GM21381 (cell line): ENCODE results near the gene JDP2.

Source experiments
- ATAC-seq: cut with Tn5 transposase; IDR thresholded peaks from one replicate; pipeline ENCODE4 v1.9.1; 2021; ENCODE audit warnings: mild to moderate bottlenecking, moderate library complexity; ENCODE audit not compliant: unreplicated experiment

Gene JDP2

DNA sequence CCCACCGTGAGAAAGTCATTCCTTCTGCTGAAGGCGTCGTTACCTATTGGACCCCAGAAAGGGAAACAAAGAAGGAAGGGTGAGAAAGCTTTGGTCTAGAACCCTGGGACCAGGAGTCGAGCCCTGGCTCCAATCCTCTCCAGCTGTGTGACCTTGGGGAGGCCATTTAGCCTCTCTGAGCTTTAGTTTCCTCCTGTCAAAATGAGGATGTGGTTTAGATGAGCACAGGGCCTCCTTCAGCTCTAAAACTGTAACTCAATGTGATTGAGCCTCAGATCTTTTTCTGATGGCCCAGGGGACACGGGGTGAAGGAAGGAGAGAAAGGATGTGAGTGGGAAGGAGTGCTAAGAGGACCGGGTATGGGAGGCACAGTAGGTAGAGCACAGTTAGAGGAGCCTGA is 7.7 kb downstream of the JDP2 start:
- ATAC-seq, result no peak

DNA sequence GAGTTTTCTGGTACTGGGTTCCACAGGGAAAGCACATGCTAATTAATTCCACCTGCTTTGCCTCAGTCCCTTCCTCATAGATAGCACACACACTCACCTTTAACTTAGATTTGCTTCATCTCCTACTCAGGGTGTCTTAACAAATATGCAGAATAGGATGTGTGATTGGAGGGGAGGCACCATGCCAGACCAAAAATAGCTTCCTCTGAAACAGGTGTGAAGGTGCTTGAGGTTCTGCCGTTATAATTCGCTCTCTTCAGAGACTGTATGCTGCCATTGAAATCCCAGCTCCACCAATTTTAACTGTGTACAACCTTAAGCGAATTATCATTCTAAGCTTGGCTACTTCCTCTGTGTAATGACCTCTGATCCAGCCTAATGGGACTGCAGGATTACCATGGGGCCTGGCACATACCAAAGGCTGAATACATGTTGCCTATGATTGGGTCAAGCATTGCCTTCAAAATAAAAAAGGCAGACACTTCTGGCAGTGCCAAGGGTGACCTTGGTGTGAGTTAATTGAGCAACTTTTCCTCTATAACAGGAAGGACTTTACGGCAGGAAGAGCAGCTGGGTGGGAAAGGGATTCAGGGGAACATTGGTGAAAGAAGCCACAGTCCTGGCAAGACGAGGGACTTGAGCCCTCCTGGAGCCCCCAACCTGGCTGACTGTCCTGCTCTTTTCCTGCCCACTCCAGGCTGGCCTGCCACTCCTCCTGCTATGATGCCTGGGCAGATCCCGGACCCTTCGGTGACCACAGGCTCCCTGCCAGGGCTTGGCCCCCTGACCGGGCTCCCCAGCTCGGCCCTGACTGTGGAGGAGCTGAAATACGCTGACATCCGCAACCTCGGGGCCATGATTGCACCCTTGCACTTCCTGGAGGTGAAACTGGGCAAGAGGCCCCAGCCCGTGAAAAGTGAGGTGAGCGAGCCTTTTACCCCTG is 9.7 kb downstream of the JDP2 start:
- ATAC-seq, result no peak

DNA sequence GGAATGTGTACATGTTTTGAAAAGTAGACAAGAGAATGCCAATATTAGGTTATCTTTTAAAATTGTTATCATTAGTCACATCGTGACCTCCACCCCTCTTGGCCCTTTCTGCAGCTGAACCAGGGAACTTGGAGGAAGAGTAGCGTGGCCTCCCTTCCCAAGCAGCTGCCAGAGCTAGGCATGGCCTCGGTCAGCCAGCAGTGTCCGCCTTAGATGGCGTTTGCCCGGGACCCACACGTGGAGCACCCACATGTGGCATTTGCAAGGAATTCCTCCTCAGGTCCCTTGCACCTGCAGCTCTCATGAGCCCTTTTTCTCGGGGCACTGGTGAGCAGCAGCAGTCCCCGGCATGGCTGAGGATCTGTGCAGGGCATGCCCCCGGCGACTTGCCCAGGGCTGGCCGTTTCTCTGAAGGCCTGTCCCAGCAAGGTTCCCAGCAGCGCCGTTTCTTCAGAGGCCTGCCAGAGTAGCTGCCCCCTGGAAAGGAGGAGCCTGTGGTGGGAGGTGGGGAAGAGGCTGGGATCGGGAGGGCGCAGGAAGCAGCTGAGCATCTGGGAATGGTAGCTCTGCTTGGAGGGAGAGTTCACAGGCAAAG is 10.8 kb downstream of the JDP2 start:
- no peak for ATAC-seq

DNA sequence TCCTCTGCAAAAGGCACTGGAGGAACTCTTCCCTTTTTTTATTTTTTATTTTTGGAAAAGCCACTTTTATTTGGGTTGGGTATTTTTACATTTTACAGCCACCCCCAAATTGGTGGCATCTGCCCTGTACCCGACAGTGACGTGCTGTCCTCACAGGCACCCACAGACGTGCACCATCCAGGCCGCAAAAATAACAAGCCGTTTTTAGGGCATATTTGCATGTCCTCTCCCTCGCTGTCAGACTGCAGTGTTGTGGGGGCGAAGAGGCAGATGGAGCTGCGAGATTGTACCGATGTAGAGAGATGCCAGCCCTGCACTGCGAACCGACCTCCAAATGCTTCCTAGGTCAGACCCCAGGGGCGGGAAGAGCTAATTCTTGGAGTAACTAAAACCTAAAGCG is 12.2 kb downstream of the JDP2 start:
- ATAC-seq, result no peak

DNA sequence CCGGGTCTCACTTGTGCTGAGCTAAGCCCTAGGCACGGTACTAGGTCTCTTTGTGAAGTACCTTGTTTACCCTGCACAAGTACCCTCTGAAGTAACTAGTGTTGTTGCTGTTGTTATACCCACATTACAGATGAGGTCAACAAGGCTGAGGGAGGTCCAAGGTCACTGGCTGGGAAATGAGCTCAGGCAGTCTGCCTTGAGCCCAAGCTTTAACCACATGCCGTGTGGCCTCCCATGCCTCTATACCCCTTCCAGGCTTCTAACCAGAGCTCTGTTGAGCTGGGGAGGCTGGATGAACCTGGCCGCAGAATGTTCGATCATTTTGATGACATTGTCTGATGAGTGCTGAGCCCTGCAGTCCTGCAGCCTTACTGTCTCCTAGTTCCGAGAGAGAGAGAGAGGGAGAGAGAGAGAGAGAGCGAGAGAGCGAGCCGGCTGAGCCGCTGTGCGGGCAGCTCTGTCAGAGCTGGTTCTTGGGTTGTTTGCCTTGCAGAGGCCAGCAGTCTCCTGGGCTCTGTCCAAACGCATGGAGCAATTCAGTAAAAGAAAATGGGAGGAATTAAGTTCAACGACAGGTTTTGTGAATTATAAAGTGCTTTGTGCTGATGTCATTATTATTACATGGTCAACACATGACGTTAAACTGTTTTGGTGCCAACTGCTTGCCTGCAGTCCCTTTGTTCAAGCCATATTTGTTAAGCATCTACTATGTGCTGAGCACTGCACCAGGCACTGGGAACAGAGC is 13.1 kb downstream of the JDP2 start:
- ATAC-seq, result no peak

DNA sequence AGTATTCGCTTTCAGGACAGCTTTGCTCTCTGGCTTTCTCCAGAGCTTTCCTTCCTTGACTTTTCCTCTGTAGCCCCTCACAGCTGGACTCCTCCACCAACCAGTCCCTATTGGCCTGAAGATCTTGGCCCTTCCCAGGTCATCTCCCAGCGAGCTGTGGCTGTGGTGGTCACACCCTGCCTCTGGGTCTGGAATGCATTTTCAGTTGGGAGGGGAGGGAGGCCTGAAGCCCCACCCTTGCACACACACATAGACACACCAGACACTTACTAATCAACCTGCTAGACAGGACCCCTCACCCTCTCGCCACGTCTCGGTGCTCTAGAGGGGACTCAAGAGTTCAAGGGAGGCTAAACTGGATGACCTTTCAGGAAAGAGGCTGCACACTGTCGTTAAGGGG is 13.9 kb downstream of the JDP2 start:
- no peak for ATAC-seq

DNA sequence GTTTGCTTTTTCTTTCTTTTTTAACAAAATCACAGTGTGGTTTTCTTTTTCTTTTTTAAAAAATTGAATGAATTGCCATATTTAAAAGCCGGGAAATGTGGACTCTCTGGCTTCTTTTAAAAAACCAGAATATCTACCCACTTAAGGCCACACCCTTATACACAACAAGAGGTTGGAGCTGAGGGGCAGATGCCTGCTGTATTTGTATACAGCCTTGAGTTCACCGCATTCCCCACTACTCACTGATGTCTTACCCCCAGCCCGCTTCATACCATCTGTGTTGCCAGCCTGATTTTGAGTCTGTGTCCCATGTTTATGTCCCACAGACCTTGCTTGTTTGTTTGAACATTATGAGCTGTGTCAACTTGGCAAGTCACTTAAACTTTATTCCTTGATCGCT is 14.3 kb downstream of the JDP2 start:
- no peak for ATAC-seq

DNA sequence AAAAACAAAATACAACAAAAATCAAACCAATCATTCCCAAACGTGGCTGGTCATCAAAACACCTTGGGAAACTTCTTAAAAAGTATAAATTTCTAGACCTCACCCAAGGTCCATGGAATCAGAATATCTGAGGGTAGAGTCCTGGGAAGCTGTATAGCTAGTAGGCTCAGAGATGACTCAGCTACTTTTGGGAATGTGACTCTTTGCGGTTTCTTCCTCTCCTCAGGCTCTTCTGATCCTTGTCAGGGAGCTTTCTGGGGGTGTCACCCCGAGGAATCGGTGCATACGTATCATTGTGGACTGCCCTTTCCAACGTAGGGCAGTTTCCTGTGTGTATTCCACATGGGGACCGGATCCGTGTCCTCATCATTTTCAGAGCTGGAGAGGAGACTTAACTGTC is 14.8 kb downstream of the JDP2 start:
- ATAC-seq, result no peak

DNA sequence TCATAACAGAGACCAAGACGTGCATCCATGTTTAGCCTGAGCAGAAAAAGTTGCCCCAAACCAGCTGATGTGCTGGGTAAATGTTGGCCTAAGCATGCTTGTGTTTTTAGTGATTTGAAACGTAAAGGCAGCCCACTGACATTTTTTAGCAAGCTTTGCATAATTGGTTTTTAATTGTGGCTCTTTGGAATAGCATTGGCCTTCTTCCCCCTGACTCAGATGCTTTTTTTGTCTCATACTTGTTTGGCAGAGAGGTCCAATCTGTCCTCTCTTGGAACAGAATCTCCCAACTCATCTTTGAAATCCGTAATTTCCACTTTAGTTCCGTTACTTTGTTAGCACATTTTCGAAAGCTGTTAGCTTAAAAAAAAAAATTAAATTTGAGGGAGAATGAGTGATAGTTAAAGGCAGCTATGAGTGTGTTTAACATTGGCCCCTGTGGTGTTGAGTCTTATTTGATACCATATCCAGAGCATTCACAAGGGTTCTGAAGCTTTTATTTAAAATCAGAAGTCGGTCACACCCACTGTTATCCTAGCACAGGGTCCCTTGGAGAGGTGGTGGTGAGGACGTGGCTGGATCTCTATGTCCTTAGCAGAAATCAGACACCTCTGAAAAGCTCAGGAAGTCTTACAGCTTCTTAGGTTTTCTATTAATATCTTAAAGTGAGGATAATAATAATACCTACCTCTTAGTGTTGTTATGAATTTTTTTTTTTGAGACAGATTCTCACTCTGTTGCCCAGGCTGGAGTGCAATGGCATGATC is 15.6 kb downstream of the JDP2 start:
- no peak for ATAC-seq

DNA sequence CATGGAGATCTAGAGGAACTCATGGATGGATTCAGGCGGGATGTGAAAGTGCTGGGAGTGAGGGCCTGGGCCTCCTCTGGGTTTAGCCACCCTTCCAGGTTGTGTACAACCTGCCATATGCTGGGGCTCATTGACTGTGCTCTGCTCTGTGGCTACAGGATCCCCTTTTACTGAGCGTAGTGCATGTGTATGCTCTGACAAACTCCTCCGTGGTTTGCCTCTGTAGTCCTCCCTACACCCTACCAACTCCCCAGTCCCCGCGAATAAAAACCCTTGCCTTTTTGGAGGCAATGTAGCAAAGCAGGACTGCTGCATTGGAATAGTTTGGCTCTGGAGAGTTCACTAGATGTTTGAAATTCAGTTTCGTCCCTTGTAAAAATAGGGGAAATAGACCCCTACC is 17.4 kb downstream of the JDP2 start:
- no peak for ATAC-seq

DNA sequence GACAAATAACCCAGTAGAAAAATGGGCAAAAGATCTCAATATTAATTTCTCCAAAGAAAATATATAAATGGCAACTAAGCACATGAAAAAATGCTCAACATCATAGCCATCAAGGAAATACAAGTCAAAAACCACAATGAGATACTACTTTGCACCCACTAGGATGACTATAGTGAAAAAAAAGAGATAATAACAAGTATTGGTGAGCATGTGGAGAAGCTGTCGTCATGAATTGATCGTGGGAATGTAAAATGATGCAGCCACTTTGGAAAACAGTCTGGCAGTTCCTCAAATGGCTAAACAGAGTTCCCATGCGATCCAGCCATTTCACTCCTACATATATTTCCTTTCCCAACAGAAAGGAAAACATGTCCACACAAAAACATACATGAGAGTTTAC is 18.1 kb downstream of the JDP2 start:
- ATAC-seq, result no peak

DNA sequence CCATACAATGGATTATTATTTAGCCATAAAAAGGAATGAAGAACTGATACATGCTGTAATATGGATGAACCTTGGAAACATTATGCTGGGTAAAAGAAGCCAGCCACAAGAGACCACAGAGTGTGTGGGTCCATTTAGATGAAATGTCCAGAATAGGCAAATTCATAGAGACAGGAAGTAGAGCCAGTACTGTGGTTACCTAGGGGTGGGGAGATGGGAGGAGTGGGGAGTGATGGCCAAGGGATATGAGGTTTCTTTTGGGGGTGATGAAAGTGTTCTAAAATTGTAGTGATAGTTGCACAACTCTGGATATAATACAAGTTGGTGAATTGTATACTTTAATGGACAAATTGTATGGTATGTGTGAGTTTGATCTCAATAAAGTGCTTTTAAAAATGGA is 18.6 kb downstream of the JDP2 start:
- no peak for ATAC-seq

DNA sequence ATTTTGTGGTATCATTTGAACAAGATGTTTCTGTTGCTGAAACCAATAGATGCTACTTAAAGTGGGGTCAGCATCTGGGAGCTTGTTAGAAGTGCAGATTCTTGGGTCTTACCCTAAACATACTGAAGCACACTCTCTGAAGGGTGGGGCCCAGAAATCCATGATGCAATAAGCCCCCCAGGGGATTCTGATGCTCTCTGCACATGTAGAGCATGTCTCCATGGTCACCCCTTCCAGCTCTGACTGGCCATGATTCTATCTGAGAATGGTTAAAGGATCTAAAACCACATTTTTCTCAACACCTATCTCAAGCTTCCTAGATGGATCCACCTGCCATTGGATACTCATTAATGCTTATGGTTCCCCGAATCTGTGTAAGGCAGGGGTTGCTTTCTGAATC is 20.4 kb downstream of the JDP2 start:
- no peak for ATAC-seq

DNA sequence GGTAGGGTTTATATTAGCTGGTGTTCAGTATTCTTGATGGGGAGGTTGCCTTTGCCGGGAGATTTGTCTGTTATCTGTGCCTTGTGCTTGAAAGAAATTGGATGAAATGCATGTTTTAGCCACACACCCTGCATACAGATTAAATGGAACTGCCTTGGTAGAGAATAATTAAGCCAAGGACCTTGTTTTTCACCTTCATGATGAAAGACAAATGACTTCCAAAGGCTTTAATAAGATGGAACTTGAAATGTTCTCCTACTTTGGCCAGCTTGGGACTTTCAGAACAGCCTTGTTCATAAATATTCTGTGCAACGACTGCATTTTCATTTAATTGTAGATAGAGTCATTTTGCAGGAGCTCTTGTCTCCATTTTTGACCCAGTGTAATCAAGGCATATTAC is 21.2 kb downstream of the JDP2 start:
- ATAC-seq, result no peak

DNA sequence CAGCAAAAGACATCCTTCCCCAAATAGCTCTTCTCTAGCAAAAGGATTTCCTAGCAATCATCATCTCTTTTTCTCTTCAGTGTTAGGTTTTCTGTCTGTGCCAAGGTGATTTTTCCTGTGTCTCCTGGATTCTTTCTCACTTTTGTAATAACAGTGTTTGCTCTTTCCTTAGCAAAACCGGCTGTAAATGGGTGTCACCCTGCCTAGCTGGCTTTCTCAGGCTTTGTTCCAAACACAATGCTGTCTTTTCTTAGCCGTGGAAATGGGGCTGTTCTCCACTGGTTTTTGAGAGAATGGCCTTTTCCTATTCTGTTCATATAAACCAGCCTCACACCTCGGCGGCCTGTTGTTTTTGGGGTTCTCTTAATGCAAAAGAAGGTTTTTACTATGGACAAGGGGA is 21.9 kb downstream of the JDP2 start:
- no peak for ATAC-seq

DNA sequence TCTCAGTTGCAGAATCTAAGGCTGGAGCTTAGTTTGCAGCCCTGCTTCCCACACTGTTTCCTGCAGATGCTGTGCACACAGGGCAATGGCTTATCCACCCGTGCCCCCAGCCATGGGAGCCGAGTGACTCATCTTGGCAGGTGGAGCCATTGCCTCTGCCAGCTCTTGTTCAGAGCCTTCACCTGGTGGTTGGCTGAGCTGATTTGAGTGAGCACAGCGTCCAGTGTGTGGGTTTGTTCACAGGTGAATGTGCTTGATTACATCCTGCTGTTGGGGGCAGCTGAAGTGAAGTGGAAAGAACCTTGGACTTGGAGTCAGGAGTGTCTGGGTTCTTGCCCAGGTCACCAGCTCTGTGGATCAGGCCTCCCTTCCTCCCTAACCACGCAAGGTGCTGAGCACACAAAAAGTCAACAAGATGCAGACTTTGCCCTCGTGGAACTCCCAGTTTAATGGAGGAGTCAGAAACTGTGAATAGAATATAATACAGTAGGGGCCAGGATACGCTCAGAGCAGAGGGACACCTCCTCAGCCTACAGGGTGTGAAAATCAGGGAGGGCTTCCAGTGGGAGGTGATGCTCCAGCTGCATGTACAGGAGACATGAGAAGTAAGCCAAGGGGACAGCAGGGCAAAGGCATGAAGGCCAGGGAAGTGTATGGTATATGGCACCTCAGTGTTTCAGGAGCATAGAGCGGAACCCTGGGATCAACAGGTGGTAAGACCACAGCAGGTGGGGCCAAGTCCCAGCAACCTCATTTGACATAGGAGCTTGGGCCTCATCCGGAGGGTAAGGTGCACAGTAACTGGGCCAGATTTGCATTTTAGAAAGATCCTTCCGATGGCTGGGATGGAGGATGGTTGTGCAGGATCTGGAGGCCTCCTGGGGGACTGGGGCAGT is 22.8 kb downstream of the JDP2 start:
- ATAC-seq, result no peak

DNA sequence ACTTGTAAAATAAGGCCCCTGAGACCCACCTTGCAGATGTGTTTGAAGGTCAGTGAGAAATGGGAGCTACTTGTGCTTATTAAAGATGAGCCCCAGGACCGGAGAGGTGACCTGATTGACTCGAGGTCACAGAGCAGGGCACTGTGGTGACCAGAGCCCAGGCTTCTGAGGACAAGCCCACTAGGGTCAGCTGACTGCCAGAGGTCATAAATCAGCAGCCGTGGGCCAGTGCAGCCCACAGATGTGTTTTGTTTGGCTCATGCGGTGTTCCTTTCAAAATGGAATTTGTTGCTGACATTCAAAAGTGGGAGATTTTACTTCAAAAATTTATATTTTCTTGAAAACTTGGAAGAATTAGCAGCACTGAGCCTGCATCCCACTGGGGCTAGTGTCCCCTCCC is 24.5 kb downstream of the JDP2 start:
- no peak for ATAC-seq

DNA sequence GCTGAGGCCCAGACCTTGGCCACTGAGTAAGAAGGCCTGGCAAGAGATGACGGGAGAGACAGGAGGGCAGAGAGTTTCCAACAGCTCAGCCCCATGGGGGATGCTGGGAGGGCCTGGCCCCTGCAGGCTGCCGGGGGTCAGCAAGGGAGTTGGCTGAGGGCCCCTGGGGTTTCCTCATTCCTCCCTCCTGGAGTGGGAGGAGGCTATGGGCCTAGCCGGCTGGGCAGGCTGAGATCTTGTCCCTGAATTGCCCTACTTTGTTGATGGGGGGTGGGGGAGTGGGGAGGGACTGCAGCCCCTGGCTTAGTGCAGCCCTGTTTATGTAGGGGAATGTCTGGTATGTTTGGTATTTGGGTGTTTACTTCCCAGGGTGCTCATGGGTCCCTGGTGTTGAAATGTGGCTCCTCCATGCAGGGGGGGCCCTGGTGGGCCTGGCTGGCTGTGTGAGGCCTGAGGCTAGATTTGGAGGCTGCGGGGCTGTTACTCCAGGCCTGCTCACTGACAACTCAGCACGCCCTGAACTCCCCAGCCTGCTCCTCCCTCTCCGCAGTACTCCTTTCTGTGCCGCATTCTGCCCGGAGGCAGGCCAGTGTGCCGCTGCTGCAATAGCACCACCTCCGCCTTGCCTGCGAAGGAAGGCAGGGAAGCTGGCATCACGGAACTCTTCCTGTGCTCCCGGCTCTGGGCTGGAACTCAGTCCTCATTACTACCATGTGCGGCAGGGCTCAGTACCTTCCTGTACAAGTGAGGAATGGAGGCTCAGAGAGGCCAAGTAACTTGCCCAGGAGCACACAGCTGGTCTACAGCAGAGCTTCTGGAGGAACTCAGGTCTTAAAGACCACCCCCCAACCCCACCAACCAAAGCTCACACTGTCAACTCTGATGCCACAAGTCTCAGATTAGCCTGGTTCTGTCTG is 25.3 kb downstream of the JDP2 start:
- no peak for ATAC-seq

DNA sequence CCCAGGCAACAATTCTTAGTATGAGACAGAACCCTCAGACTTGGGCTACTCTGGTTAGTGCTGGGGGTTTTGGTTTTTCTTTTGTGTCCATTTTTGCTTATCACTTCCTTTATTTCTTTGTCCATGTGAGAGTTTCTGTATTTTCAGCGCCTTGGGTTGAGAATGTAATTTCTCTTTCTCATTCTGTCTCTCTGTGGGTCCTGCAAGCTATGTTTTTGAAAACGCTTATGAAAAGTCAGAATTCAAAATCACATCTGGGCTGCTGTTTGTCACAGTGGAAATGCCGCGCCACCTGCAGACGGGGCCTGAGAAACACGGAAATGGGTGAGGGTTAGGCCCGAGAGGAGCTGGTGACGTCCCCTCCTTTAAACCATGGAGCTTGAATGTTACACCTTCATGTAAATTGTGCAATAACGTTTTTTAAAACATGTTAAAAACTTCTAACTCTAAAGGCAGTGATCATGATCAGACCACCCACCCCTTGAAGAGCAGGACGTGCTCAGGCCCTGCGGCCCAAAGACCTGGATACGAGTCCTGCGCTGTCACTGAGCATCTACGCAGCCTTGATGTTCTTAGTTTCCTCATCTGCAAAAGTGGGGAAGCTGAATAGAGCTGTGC is 26.1 kb downstream of the JDP2 start:
- ATAC-seq, result no peak
